GM18498 (cell line): ENCODE measurements around the gene APOH.
"Not testable (repeated sequence)": the region's sequence is repeated elsewhere in the genome, so short reads cannot be mapped to it uniquely, and the experiment has no call there.

Experiments used
- ATAC-seq: cut with Tn5 transposase; IDR thresholded peaks from one replicate; pipeline ENCODE4 v1.9.1; 2021; ENCODE audit warnings: mild to moderate bottlenecking, moderate library complexity; ENCODE audit not compliant: unreplicated experiment

The APOH gene

GRCh38 chr17:66228887-66229782 is at the start of gene APOH:
TSS of gene APOH (minus strand) at chr17:66229415. CDS start at chr17:66229379, 36 bp downstream.
- ATAC-seq = no peak

- ATAC-seq = no peak
Observed at GRCh38 chr17:66277191-66277590, 48.0 kb upstream of the APOH start.

- ATAC-seq = no peak
Observed at GRCh38 chr17:66276328-66276937, 47.2 kb upstream of the APOH start.

- no peak for ATAC-seq
Observed at GRCh38 chr17:66275651-66276050, 46.4 kb upstream of the APOH start.

- no peak for ATAC-seq
Observed at GRCh38 chr17:66273586-66273848, 44.3 kb upstream of the APOH start.

- no peak for ATAC-seq
Observed at GRCh38 chr17:66272811-66273585, 43.8 kb upstream of the APOH start.

- ATAC-seq = no peak
Observed at GRCh38 chr17:66271512-66271911, 42.3 kb upstream of the APOH start.

- no peak for ATAC-seq
Observed at GRCh38 chr17:66270106-66270505, 40.9 kb upstream of the APOH start.

- ATAC-seq = no peak
Observed at GRCh38 chr17:66268247-66268927, 39.2 kb upstream of the APOH start.

- no peak for ATAC-seq
Observed at GRCh38 chr17:66264696-66265095, 35.5 kb upstream of the APOH start.

GRCh38 chr17:66262767-66263166 is 33.6 kb upstream of the APOH start:
- ATAC-seq = no peak

- no peak for ATAC-seq
Observed at GRCh38 chr17:66260688-66261087, 31.5 kb upstream of the APOH start.

GRCh38 chr17:66260275-66260674 is 31.1 kb upstream of the APOH start:
- no peak for ATAC-seq

- ATAC-seq = no peak
Observed at GRCh38 chr17:66255527-66255971, 26.3 kb upstream of the APOH start.

GRCh38 chr17:66255112-66255511 is 25.9 kb upstream of the APOH start:
- peak; percentile 60 for ATAC-seq

- ATAC-seq = not testable (repeated sequence)
Observed at GRCh38 chr17:66253458-66253857, 24.2 kb upstream of the APOH start.

GRCh38 chr17:66250686-66251085 is 21.5 kb upstream of the APOH start:
- no peak for ATAC-seq

- no peak for ATAC-seq
Observed at GRCh38 chr17:66248285-66248684, 19.1 kb upstream of the APOH start.

- ATAC-seq = no peak
Observed at GRCh38 chr17:66241839-66242238, 12.6 kb upstream of the APOH start.

GRCh38 chr17:66240630-66241029 is 11.4 kb upstream of the APOH start:
- ATAC-seq = no peak

- ATAC-seq = no peak
Observed at GRCh38 chr17:66240013-66240412, 10.8 kb upstream of the APOH start.
